HG02610 (cell line): ENCODE measurements around the gene EFNB3.

Experiments used
- ATAC-seq: cut with Tn5 transposase; IDR thresholded peaks from one replicate; pipeline ENCODE4 v1.9.1; 2021; ENCODE audit warnings: mild to moderate bottlenecking, moderate library complexity; ENCODE audit not compliant: unreplicated experiment

Gene EFNB3

GRCh38 chr17:7704601-7705268 lies at the start of gene EFNB3:
TSS of gene EFNB3 (plus strand) at chr17:7705202. CDS start at chr17:7705599, 397 bp downstream.
- no peak for ATAC-seq

- ATAC-seq = no peak
Measured at GRCh38 chr17:7655541-7655840, 49.5 kb upstream of the EFNB3 start.

- ATAC-seq = no peak
Measured at GRCh38 chr17:7656958-7657609, 47.9 kb upstream of the EFNB3 start.

- no peak for ATAC-seq
Measured at GRCh38 chr17:7667656-7668406, 37.2 kb upstream of the EFNB3 start.

GRCh38 chr17:7668482-7668881 lies 36.5 kb upstream of the EFNB3 start:
- ATAC-seq = no peak

GRCh38 chr17:7673239-7673638 lies 31.8 kb upstream of the EFNB3 start:
- ATAC-seq = no peak

- no peak for ATAC-seq
Measured at GRCh38 chr17:7674934-7675333, 30.1 kb upstream of the EFNB3 start.

GRCh38 chr17:7676533-7676932 lies 28.5 kb upstream of the EFNB3 start:
- no peak for ATAC-seq

- no peak for ATAC-seq
Measured at GRCh38 chr17:7677388-7678067, 27.5 kb upstream of the EFNB3 start.

GRCh38 chr17:7684851-7685532 lies 20.0 kb upstream of the EFNB3 start:
- ATAC-seq = no peak

GRCh38 chr17:7685533-7686221 lies 19.3 kb upstream of the EFNB3 start:
- peak; percentile 66 for ATAC-seq

- peak; percentile 49 for ATAC-seq
Measured at GRCh38 chr17:7686222-7687071, 18.6 kb upstream of the EFNB3 start.

GRCh38 chr17:7687072-7687907 lies 17.7 kb upstream of the EFNB3 start, which contains the start of gene TP53:
TSS of gene TP53 (minus strand) at chr17:7687490. CDS start at chr17:7676594, 10,896 bp downstream.
- ATAC-seq = no peak

- peak; percentile 74 for ATAC-seq
Measured at GRCh38 chr17:7687908-7688807, 16.8 kb upstream of the EFNB3 start, which contains the start of gene WRAP53. TSS of gene WRAP53 (plus strand) at chr17:7688477. CDS start at chr17:7688649, 172 bp downstream.

GRCh38 chr17:7688808-7689316 lies 16.1 kb upstream of the EFNB3 start:
- ATAC-seq = no peak

- ATAC-seq = no peak
Measured at GRCh38 chr17:7695586-7695985, 9.4 kb upstream of the EFNB3 start.
